T-helper 1 cell (primary cell): ENCODE measurements around the gene B4GALT4.
"Not testable (repeated sequence)": the region's sequence is repeated elsewhere in the genome, so short reads cannot be mapped to it uniquely, and the experiment has no call there.

Source experiments
- DNase-seq, 5 donors: peaks; one replicate each; pipeline ENCODE4 v3.0.0-alpha.2; 2012 to 2020
- total RNA-seq, 4 donors: gene quantifications; one replicate each; lab custom pipeline; 2026; lab: John Stamatoyannopoulos, UW

Gene B4GALT4, protein sequence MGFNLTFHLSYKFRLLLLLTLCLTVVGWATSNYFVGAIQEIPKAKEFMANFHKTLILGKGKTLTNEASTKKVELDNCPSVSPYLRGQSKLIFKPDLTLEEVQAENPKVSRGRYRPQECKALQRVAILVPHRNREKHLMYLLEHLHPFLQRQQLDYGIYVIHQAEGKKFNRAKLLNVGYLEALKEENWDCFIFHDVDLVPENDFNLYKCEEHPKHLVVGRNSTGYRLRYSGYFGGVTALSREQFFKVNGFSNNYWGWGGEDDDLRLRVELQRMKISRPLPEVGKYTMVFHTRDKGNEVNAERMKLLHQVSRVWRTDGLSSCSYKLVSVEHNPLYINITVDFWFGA
- 15.3 to 27.1 (median 21.4) reads per million in 4 donors for total RNA-seq

DNA sequence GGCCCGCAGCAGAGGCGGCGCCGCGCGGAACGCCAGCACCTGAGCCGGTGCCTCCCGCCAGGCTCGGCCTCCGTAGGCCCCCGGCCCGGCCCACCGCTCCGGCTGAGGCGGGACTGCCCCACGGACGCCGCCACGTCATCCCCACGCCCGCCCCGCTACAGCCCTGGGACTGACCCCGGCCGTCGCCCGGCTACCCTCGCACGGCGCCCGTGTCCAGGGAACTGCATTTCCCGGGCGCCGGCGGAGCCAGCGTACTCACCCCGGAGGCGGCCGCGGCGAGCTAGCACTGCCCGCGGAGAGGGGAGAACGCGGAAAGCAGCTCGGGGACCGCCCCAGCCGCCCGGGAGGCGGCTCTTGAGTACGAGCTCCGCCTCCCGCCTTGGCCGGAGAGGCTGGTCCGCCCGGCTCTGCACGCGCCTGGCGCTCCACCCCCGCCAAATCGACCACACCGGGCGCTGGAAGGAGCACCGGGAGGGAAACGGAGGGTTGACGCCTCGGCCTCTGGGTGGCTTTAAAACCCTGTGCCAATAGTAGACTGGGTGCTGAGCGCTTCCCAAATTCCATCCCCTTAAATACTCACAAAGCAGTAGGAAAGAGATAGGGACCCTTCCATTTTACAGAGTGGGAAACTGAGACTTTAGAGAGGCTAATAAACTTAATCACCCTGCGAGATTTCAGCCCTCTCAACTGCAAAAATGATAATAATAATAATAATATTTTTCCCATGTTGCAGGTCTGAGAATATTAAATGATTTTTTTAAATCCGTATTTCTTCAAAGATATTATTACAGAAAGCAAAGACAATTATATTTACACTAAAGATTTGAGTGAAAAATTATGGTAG lies at the start of gene B4GALT4:
B4GALT4 (minus strand) TSS at position 288 of the 844 bp plus-strand sequence. CDS start 10,779 bp downstream, outside the sequence.
- DNase-seq: peak; percentile 48 to 80 (median 50)

DNA sequence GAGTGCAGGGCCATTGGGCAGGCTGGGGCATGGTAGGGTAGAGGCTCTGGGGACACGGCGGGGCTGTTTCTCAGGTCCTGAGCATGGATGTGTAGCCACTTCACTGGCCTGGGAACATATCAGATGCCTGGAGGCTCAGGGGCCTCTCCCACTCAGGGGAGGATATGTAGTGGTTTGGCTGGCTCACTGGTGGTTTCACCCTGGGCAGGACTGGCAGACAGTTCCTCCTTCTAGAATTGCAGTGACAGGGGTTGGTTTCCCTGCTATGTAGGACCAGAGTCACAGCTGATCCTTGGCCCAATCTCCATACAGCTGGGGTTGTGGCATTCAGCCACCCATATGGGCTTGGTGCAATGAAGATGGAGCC lies 48.7 kb upstream of the B4GALT4 start:
- DNase-seq: no peak

DNA sequence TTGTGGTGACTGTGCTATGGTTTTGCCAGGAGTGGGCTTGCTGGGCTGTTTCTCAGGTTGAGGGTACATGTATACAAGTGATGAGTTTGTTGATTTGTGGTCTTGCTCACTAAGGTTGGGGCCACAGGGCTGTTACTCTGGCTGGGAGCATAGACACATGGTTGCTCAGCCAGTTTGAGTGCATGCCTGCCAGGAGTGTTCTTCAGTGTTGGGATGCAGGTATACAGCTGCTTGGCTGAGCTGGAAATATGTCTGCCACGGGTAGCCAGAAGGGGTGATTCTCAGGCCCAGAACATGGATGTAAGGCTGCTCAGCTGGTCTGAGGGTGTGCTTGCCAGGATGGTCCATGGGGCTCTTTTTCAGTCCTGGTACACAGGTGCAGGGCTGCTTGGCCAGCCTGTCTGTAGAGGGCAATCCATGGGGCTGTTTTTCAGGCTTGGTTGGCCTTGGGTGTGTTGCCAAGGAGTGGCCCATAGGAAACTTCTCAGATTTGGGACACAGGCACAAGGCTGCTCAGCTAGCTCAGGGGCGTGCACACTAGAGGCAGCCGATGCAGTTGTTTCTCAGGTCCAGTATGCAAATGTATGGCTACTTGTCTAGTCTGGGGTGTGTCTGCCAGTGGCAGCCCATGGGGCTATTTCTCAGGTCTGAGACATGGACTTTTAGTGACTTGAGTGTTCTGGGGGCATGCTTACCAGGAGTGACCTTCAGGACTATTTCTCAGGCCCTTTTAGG lies 48.2 kb upstream of the B4GALT4 start:
- DNase-seq: no peak

DNA sequence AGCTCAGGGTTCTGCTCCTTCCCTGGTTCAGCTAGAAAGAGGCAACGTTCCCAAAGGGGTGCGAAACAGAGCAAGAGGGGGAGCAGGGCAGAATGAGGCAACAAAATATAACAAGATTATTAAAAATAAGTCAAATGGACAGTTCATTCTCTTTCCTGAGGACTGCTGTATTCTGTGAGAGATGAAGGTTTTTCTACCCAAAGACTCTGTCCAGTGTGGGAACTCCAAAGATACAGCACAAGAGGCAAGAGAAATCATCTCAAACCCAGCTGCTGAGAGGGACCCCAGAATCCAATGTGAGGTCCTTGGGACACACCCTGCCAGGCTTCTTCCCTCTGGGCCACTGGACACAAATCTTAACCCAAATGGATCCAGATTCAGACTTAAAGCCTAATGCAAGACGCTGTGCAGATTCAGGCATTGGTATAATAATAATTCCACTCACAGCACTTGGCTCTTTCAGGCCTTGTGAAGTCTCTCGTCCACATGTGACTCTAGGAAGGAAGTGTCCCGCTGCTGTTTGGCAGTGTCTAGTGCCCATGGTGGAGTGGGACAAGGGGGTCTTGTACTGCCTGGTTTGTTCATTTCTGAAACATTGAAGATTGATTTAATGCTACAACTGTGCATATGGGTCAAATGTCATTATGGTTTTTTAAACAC lies 39.0 kb upstream of the B4GALT4 start:
- DNase-seq: no peak

DNA sequence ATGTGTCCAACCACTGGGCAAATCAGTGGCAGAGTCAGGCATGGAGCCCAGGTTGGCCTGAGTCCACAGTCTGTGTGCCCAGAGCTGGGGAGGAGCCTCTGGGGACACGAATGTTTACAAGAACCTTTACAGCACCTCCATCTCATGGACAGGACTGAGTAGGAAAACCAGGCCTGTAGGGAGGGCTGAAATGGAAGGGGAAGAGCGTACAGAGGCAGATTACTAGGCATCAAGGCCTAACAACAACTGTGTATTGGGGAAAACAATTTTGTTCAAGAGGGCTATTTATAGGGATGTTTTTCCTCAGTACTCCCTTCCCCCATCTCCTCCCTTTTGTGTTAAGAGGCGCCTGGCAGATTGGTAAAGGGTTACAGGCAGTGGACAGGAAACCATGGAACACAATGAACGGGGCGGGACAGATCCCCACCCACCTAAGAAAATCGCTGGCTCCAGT lies 38.5 kb upstream of the B4GALT4 start:
- no peak for DNase-seq

DNA sequence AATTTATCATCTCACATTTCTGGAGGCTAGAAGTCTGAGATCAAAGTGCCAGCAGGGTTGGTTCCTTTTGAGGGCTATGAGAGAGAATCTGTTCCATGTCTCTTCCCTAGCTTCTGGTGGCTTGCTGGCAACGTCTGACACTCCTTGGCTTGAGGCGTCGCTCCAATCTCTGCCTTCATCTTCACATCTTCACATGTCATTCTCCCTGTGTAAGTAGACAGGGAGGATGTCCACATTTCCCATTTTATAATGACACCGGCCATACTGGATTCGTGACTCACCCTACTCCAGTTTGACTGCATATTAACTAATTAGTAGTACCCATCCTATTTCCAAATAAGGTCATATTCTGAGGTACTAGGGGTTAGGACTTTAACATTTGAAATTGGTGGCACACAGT lies 36.0 kb upstream of the B4GALT4 start:
- DNase-seq: no peak

DNA sequence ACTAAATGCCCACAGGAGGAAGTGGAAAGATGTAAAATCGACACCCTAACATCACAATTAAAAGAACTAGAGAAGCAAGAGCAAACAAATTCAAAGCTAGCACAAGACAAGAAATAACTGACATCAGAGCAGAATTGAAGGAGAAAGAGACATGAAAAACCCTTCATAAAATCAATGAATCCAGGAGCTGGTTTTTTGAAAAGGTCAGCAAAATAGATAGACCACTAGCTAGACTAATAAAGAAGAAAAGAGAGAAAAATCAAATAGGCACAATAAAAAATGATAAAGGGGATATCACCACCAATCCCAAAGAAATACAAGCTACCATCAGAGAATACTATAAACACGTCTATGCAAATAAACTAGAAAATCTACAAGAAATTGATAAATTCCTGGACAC lies 29.5 kb upstream of the B4GALT4 start:
- not testable (repeated sequence) for DNase-seq

DNA sequence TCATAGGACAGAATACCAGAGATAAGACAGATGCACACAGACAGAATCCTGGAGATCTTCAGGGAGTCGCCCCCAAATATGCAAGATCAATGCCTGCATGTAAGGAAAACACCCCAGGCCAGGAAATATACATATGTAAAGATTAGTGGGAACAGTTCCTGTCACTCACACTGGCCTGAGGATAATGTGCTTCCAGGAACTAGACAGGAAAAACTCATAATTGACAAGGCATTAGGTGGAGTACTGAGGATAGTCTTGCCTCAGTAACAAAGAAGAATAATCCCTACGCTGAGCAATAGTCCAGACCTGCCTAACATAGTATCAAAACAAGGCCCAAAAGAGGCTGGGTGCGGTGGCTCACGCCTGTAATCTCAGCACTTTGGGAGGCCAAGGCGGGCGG lies 20.4 kb upstream of the B4GALT4 start:
- no peak for DNase-seq

DNA sequence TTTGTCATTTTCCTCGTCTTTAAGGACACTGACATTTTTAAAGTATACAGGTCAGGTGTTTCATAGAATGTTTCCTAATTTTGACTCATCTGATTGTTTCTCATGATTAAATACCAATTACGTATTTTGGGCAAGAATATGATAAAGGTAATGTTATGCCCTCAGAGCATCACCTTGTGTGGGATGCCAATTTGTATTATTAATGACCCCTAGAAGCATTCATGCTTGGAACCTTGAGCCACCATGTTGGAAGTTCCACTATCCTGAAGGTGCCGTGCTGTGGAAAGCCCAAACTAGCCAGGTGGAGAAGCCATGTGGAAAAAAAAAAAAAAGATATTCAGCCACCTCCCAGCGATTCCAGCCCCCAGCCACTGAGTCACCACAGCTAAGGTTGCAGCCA lies 19.1 kb upstream of the B4GALT4 start:
- DNase-seq: no peak

DNA sequence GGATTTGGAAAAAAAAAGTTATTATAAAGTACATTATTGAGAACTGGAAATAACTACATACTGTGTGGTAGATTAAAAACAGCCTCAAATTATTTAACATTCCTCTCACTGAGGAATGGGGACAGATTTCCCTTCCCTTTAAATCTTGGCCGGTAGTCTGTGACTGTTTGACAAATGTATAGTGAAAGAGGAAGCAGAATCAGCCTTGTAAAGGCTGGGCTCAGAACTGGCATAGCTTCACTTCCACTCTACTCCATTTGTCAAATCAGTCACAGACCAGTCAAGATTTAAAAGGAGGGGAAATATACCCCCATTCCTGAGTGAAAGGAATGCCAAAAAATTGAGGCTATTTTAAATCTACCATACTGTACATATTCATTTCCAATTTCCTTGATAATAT lies 18.2 kb upstream of the B4GALT4 start:
- no peak for DNase-seq

DNA sequence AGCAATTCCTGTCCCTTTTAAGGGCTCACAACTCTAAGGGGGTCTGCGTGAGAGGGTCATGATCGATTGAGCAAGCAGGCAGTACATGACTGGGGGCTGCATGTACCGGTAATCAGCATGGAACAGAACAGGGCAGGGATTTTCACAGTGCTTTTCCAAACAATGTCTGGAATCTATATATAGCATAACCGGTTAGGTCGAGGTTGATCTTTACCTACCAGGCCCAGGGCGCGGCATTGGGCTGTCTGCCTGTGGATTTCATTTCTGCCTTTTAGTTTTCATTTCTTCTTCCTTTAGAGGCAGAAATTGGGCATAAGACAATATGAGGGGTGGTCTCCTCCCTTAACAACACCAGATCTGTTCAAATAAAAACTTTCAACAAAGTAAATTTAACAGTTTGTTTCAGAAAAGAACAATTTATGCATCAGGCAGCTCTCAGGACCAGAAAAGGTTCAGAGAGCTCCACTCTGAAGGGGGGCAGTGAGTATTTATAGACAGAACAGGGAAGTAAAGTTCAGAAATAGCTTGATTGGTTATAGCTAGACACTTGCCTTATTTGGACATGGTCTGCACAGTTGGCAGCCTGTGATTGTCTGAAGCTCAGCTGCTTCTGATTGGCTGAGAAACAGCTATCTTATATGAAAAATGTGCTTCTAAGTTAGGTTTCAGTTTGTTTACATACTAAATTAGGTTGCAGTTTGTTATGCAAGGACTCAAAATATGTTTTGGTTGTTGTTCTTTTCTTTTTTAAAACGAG lies 17.2 kb upstream of the B4GALT4 start:
- no peak for DNase-seq

DNA sequence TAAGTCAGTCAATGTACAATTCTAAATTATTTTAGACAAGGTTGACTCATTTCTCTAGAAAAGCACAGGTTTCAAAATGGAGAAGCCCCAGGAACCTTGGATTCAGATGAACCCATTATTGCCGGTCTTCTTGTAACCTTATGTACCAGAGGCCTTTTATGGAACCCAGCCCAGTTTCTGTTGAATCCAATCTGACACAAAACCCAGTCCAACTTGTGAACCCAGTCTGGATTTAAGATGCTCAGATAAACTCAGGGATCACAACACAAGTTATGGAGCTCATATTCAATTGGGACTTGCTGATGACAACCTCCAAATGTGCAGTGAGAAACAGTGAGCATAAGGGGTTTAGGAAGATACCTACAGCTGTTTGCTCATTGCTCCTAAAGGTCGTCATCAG lies 16.4 kb upstream of the B4GALT4 start:
- DNase-seq: no peak

DNA sequence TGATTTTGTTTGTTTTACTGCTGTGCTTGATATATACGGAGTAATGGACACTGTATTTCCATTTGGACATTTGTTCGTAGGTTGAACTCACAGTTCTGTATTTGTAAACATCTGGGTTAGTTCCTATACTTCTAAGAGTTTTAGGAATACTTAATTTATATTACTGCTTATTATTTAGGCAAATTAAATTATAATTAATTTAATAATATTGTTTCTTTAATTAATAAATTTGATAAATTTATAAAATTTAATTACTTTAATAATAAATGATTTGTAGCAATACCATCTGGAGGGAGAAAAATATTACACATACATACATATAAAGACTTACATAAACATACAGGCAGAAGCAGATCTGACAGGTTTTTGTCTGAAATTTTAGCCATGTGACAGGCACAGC lies 14.5 kb upstream of the B4GALT4 start:
- no peak for DNase-seq

DNA sequence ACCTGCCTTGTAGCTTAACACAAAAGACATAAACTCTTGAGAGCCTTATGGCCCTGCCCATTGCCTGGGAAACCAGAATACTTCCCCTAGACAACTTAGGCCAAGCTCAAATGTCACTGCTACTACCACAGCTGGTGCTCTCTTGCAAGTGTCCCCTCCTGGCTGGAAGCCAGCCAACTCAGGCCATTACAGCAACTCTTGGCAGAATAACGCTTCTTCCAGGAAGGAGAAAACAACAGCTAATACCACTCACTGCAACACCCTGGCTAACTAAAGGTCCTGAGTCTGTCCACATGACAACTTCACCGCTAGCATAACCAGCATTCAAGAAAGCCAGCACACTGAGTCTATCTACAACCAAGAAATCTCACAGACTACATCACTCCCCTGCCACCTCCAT lies 5.1 kb upstream of the B4GALT4 start:
- DNase-seq: no peak

DNA sequence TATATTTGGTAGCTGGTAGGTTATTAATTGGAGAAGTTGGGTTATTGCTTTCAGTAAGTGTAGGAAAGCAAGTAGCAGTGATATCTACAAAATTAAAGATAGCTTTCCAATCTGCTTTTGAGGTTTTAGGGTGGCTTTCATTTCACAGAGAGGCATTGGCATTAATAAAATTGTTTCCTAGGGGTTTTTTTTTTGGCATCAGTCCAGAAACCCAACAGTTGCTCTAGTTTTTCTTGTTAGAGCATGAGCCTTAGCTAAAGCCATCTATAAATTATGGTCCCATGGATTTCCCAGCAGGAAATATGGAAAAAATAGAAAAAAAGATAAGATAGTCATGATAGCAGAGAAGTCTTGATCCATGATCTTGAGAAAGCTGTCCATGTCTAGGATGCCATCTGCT lies 3.0 kb upstream of the B4GALT4 start:
- no peak for DNase-seq

DNA sequence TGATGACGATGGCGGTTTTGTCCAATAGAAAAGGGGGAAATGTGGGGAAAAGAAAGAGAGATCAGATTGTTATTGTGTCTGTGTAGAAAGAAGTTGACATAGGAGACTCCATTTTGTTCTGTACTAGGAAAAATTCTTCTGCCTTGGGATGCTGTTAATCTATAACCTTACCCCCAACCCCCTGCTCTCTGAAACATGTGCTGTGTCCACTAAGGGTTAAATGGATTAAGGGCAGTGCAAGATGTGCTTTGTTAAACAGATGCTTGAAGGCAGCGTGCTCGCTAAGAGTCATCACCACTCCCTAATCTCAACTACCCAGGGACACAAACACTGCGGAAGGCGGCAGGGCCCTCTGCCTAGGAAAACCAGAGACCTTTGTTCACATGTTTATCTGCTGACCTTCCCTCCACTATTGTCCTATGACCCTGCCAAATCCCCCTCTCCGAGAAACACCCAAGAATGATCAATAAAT lies 2.4 kb upstream of the B4GALT4 start:
- DNase-seq: not testable (repeated sequence)

DNA sequence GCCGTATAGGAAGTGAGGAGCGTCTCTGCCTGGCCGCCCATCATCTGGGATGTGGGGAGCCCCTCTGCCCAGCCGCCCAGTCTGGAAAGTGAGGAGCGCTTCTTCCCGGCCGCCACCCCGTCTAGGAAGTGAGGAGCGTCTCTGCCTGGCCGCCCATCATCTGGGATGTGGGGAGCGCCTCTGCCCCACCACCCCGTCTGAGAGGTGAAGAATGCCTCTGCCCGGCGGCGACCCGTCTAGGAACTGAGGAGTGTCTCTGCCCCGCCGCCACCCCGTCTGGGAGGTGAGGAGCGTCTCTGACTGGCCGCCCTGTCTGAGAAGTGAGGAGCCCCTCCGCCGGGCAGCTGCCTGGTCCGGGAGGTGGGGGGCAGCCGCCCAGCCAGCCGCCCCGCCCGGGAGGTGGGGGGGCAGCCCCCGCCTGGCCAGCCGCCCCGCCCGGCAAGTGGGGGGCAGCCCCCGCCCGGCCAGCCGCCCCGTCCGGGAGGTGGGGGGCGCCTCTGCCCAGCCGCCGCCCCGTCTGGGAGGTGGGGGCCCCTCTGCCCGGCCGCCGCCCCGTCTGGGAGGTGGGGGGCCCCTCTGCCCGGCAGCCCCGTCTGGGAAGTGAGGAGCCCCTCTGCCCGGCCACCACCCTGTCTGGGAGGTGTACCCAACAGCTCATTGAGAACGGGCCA lies 1.8 kb upstream of the B4GALT4 start:
- not testable (repeated sequence) for DNase-seq

DNA sequence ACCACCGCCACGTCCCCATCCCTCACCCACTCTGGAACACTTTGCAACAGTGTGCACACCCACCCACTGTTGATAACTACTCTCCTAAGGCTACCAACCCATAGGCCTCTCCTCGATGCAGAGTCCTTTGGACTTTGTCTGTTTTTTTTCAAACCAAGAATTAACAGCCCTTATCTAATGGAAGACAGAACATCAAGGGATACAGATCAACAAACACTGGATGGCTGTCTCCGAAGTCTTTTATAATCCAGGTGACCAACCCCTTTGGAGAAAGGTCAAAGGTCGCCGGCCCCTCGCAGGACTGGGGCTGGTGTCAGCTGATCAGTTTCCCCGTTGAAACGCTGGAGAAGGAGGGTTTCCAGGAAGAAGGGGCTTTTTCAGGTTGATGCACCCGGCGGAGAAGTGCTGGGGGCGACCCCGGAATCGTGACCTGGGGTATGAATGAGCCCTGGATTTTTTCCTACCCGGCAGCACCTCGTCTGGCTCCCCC lies 532 bp downstream of the B4GALT4 start:
- DNase-seq: peak in 2 of 5 donors; percentile 10 to 25

DNA sequence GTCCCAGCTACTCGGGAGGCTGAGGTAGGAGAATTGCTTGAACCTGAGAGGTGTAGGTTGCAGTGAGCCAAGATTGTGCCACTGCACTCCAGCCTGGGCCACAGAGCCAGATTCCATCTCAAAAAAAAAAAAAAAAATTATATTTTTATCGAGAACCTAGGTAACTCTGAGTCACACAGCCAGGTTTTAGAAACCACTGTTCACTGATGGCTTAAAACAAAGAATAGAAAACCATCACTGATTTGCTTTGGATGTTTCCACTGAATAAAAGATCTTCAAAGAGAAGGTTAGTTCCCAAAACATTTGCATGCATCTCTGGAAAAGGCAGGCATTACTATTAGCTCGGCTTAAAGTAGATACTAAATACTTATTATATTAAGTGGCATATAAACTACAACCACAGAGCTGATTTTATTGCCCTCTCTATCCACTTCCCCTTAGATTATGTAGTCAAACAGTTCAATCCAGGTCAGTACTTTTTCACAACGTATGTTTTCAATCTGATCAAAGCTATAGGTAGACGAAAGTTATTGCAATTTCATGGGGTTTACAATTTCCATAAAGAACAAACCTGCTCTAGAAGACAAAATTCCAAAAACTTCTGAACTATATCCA lies 1.4 kb downstream of the B4GALT4 start:
- DNase-seq: no peak

DNA sequence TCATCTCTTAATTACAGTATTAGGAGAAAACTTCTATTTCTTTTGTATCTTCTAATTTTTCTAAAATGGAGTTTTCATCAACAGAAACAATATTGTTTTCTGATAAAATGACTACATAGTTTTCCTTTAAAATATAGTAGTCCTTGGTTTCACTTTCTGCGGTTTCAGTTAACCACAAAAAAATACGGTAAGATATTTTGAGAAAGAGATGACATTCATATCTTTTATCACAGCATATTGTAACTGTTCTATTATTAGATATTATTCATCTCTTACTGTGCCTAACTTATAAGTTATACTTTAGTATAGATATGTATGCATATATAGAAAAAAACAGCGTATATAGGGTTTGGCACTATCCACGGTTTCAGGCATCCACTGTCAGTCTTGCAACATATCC lies 2.3 kb downstream of the B4GALT4 start:
- DNase-seq: no peak

DNA sequence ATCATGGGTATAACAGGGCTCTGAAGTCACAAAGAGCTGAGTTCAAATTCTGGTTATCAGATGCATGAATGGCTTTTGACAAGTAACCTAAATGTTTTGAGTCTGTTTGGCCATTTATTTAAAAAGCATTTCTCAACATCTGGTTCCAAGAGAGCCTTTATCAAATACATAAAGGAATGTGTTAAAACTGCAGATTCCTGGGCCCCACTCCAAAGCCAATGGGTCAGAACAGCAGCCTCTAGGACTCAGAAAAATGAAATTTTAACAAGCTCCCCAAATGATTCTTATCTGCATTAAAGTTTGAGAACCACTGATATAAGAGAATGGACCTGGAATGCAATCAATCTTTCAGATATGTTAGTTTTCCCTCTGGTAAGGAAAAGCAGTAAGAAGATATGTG lies 3.4 kb downstream of the B4GALT4 start:
- no peak for DNase-seq
